Measurements from ENCODE around the gene GPR21.

The GPR21 gene, protein sequence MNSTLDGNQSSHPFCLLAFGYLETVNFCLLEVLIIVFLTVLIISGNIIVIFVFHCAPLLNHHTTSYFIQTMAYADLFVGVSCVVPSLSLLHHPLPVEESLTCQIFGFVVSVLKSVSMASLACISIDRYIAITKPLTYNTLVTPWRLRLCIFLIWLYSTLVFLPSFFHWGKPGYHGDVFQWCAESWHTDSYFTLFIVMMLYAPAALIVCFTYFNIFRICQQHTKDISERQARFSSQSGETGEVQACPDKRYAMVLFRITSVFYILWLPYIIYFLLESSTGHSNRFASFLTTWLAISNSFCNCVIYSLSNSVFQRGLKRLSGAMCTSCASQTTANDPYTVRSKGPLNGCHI

DNA sequence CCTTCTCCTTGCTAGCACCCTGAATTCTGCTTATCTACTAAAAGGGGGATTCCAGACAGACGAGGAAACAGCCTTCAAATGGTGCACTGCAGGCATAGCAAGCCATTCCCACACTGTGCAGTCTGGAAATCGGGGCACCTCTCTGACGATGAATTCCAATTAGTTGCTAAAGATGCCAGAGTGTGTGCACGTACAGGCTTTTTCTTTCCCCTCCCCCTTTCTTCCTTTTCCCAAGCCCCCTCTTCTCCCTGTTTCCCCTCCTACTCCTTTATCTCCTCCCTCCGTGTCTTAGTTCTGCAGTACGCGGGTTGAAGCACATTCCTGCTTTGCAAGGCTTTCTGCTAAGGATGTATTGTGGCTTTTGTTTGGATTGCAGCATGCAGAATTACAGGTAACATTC lies at the start of gene GPR21:
GPR21 (plus strand) TSS at position 316 of the 400 bp plus-strand sequence. CDS start 900 bp downstream, outside the sequence.
- DNase-seq: no peak

DNA sequence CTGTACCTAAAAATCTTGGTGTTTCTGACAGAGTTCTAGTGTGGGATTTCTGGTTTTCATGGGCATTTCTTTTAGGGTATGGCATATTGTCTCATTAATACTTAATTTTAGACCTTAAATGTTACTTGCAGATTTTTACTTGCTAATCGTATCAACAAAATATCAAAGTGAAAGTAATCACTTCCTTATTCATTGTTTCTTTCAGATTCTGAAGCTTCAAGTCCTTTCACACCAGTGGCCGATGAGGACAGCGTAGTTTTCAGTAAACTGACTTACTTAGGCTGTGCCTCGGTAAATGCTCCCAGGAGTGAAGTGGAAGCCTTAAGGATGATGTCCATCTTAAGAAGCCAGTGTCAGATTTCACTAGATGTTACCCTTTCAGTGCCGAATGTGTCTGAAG lies 47.5 kb upstream of the GPR21 start:
- DNase-seq: no peak

DNA sequence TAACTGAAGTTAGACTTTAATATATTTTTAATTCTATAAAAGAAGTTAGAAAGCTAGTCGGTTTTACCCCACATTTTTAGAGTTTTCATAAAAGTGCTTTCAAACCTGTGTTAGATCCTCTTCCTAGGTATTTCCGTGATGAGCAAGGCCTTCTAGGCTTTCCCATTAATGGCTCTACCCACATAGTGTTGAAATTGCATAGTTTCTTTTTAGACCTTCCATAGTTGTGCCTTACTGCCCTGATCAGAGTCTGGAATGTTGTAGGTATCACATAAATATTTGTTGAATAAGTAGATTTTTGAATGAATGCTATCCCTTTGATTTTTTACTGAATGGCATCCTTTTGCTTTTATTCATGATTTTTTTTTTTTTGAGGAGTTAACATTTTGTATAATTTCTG lies 45.3 kb upstream of the GPR21 start:
- no peak for DNase-seq

DNA sequence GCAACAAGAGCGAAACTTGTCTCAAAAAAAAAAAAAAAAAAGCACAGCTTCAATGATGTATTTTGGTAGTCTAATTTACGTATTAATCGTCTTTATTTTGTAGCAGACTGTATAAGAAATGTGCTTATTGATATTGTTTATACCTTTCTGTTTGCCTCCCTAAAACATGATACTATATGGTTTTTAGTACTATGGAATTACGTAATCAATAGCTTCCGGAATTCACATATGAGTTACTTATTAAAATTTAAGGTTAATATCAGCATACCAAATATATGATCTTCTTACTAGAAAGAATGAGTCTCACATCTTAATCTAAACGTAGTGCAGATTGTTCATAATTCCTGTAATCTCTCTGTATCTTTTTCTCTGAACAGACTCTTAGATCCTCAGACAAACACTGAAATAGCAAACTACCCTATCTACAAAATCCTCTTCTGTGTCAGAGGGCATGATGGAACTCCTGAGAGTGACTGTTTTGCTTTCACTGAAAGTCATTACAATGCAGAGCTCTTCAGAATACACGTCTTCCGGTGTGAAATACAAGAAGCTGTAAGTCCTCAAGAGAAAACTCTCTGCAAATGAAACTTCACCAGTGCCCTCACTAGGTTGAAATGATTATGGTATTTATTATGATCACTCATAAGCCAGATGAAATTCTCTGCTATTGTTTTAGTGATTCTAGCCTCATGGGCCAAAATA lies 44.4 kb upstream of the GPR21 start:
- no peak for DNase-seq

DNA sequence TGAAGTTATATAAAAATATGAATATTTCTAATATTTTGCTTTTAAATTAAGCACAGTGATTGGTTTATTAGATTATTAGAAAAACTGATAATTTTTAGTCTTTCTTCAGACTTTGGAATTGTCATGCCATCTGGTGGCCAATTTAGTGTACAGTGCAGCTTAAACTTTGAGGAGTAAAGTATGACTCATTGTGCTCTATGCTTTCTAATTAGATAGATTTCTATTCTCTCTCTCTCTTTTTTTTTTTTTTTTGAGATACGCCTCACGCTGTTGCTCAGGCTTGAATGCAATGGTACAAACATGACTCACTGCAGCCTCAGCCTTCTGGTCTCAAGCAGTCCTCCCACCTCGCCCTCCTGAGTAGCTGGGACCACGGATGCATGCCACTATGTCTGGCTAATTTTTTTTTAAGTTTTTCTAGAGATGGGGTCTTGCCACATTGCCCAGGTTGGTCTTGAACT lies 42.1 kb upstream of the GPR21 start:
- peak; percentile 64 for DNase-seq

DNA sequence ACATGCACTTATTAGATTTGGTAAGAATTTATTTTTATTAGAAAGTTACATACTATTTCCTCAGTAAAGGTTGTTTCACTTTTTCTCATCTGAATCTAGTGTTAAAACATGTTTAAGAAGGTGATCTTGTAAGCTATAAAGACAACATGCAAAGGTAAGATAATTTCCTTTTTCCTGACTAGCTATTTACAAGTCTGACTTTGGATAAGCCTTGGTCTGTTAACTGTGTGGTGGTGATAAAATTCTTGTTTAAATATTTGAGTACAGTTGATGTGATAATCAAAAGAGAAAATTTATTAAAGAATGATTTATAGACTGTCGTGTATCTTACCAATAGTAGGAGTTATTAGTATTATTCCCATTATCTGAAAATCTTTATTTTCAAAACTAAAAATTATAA lies 36.9 kb upstream of the GPR21 start:
- no peak for DNase-seq

DNA sequence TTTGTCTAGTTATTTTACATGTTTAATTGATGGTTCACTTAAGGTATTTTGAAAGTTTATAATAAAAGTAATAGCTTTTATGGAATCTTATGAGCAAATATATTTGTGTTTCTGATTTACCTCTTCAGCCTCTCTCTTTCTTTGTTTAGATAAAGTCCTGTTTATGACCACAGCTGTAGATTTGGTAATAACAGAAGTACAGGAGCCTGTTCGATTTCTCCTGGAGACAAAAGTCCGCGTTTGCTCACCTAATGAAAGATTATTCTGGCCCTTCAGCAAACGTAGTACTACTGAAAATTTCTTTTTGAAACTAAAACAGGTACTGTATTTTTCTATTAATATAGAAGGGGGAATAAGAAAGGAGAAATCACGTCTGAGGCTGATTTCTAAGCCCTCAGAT lies 35.0 kb upstream of the GPR21 start:
- DNase-seq: no peak

DNA sequence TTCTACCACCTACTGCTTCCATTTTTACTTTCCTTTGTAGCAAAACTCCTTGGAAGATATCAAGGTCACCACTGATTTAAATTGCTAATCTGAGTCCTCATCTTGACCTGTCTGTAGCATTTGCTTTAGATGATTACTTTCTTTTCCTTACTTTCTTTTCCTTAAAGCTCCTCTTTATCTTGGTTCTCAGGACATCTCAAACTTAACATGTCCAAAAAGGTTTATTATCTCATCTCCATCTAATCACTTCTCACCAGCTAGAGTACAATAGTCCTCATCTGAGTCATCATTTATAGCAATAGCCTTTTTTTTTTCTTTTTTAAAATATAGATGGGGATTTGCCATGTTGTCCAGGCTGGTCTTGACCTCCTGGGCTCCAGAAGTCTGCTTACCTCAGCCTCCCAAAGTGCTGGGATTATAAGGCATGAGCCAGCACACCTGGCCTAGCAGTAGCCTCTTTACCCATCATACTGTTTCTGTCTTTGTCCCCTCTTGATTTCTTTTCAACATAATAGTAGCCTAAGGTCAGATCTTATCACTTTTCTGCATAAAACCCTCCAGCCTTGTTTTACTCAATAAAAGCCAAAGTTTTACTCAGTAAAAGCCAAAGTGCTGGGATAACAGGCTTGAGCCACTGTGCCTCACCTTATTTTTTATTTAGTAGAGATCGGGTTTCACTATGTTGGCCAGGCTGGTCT lies 32.9 kb upstream of the GPR21 start:
- DNase-seq: peak; percentile 13

DNA sequence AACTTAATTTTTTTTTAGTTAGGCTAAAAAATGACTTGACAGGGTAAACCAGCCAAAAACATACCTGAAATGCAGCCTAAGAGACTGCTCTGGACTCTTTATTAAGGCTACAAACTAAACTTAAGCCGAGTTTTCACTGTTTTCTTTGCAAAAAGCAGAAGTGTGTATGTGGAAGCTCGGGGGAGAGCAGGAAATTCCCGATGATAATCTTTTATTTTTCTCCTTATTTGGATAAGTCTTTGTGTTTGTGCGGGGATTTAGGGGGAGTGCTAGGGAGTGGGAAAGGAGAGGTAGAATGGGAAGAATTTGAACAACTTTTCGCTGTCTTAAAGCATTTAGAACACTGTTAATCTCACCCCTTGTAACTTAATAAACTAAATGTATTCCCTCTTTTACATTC lies 30.7 kb upstream of the GPR21 start:
- peak; percentile 71 for DNase-seq

DNA sequence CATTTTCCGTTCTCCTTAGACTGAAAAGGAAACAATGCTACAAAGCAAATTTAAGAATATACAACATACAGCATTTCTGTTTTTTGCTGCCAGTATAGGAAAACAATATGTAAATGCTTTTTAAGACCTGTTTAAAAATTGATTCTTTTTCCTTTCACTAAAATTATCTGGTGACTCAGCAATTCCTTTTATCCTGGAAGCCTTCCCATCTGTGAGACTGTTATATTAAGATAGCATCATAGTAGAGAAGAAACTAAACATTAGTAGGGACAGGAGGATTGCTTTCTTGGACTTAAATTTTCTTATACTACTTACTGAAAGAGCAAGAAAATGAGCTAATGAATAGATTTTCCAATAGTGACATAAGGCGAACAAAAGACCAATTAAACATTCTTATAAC lies 30.0 kb upstream of the GPR21 start:
- peak; percentile 22 for DNase-seq

DNA sequence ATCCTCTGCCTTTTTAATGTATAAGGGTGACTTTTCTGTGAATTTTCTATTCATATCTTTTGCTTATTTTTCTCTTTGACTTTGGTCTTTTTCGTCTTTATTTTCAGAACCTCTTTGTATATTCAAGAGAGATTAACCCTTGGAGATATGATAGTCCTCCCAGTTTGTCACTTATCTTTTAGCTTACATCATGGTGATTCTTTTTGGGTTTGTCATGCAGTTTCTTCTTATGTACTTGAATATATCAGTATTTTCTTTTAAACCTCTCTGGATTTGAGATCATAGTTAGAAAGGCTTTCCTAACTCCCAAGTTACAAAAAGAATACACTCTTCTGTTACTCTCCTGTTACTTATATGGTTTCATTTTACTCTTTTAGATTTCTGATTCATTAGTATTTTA lies 27.5 kb upstream of the GPR21 start:
- no peak for DNase-seq

DNA sequence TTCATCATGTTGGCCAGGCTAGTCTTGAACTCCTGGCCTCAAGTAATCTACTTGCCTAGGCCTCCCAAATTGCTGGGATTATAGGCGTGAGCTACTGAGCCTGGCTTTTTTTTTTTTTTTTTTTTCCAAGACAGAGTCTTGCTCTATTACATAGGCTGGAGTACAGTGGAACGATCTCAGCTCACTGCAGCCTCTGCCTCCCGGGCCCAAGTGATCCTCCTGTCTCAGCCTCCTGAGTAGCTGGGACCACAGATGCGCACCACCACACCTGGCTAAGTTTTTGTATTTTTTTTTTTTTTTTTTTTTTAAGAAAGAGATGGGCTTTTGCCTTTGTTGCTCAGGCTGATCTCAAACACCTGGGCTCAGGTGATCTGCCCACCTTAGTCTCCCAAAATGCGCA lies 26.2 kb upstream of the GPR21 start:
- DNase-seq: no peak

DNA sequence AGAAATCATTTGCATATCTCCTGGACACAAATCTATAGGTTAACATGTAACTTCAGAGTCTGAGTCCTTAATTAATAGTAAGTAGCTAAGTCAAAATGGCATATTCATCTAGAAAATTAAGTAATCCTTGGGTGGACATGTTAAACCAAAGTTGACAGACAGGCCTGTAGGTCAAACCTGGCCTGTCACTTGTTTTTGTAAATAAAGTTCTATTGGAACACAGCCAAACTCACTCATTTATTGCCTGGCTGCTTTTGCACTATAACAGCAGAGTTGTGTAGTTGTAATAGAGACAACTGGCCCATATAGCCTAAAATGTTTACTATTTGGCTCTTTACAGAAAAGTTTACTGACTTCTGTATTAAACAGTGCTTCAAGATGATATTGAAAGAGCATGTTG lies 24.6 kb upstream of the GPR21 start:
- DNase-seq: no peak

DNA sequence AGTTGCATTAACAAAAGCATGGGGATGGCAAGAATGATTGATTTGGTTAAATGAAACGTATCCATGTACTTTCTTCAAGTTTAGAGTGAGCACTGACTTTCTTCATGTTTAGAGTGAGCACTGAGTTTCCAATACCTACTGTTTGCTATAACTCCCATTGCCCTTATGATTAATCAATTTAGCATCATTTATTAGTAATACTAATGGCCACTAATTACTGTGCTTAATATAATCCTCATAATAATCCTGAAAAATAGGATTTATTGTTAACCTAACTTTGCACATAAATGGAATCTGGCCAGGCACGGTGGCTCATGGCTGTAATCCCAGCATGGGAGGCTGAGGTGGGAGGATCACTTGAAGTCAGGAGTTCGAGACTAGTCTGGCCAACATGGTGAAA lies 22.1 kb upstream of the GPR21 start:
- no peak for DNase-seq

DNA sequence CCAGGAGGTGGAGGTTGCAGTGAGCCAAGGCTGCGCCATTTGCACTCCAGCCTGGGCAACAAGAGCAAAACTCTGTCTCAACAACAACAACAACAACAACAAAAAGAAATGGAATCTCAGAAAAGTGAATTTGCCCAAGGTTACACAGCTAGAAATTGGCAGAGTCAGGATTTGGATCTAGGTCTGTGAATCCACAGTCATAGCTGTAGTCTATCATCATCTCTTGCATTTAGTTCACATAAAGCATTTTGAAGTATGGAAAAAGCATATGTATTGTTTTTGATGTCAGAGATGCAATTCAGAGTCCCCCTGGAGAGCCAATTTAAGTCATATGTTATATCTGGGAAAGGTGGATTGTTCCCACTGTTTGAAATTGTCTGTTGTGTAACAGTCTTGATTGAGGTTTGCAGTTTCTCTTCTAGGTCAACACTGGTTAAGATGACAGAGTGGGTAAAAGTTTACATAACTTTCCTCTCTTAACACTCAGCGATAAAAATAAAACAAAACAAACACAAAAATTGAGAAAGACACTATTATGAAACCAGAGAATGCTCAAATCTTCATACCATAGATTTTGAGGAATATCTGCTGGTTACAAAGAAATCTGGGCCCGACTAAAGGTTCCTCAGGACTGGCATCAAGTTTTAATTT lies 21.5 kb upstream of the GPR21 start:
- DNase-seq: no peak

DNA sequence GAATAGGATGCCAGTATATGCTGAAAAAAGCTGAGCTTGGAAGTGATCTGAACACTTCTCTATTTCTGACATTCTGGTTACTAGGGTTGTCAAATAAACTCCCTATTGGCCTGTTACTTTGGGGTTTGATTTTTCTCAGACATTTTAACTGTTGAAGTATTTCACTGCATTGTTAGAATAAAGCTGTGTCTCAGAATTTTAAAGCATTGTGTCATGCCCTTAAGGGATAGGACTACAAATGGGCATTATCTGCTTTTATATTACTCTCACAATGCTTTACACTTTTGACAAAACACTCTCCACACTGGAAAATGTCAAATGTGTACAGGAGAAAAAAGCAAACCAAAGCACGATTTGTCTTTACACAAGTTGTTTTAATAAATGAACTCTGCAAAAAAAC lies 16.8 kb upstream of the GPR21 start:
- no peak for DNase-seq

DNA sequence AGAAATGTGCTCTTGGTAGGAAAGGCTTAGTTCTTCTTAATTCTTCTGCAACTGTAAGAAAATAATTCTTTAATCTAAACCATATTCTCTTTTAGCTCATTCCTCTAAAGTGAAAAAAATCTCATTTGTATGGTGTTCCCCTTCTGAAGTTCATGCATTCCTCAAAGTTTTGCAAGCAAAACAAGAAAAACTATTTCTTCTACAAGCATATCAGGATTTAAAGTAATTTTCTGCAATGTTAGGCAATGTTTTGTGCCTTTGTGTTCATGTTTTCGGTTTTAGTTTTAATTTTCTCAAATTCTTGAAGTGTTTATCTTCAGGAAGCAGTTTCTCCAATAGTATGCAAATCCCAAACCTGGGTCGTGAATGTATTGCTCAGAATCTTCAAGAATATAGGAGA lies 12.7 kb upstream of the GPR21 start:
- no peak for DNase-seq

DNA sequence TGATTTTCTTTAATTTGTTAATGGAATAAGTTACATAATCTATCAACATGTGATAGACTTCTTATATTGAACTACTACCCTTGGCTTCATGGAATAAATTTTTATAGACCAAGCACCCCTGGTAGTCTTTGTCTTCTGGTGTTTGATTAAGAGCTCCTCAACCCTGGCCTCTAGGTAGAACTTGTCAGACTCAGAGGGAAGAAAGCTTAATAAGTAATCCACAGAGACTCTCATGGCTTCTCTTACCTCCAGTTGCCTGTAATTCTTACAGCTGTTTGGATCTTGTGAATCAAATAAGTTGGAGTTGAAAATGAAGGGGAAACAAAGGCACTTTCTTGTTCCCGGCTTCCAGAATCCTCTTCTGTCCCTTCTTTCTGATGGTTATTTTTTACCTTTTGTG lies 7.0 kb upstream of the GPR21 start:
- no peak for DNase-seq

DNA sequence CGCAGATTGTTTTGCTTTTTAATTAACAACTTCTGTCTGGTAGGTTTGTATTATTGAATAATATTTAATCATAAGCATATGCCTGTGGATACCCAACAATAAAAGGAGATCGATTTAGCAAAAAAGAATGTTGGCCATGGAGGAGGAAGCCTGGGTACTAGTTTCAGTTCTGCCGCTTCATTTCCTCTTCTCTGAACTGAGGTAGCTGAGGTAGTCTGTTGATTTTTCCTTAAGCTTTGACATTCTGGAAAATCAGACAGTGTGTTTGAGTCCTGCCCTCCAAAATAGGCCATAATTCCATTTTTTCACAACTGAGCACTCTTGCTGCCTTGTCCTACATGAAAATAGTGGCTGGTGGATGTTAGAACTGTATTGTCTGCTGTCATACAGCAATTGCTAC lies 6.0 kb upstream of the GPR21 start:
- no peak for DNase-seq

DNA sequence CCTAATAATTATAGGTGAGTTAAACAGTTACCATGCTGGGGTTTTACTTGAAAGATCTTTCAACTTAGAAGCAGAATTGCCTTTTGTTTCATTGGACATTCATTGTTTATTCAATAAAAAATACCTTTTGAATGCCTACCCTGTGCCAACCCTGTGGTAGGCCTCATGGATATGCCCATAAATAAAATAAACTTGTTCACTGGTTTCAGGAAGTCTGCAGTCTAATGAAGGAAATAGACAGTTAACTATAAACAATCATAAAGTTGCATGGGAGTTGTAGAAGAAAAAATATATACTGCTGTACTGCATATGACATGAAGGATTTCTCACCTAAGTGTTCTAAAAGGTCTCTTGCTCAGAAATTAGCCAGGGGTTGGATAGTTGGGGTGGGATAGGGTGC lies 5.3 kb upstream of the GPR21 start:
- no peak for DNase-seq

DNA sequence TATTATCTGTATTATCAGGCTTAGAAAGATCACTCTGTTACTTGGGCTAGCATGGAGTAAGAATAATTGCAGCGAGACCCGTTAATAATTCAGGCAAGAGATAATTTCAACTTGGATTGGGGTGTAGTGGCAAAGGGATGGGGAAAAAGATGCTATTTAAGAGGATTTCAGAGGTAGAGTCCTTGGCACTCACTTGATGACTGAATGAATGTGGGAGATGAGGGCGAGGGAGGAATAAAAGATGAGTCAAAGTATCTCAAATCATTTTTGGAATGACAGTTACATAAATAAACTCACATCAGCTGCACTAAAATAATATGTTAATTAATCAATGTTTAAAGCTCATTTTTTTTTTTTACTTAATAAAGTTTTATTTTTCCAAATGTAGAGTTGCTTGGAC lies 4.5 kb upstream of the GPR21 start:
- DNase-seq: no peak

DNA sequence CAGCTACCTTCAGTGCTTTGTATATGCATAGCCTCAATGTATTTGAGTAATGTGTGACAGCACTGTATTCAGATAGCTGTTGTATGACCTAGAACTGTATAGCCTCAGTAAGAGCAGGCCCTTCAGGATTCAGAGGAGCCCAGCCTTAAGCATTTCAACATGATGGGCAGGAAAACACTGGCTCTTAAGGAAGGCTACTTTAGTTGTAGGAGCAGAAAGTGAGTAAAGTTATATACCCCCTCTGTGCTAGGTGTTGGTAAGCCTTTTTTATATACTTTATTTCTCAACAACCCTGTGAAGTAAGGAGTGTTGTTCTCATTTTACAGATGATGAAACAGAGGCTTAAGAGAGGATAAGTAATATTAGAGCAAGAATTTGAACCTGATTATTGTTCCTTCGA lies 1.5 kb upstream of the GPR21 start:
- DNase-seq: no peak

DNA sequence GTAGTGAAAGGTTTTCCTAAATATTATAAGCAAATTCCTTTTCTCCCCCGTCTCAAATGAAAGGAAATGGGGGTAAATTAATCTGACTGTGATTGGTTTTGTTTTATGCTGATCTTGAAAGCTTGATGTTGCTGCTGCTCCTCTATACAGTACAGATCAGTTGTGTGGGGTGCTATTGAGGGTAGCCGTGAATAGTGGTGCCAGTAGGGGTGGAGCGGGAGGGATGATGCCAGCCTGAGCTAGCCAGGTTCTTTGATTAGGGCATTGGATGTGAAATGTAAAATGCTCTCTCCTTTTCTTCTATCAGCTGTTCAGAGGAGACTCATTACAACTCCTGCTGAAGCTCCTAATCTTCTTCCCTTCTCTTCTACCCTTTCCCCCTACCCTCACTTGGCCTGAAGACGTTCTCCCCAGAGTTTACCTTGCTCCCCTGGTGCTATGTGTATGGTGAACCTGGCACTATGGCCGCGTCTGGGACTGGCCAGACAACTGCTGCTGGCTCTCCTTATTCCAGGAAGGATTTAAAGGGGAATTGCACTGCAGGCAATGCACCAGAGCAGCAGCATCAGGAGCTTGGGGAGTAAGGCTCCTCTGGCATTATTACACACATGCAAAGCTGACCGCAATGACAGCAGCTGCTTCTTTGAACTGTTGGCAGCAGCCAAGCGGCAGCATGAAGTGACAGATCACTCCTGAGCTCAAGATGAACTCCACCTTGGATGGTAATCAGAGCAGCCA lies 566 bp downstream of the GPR21 start:
- DNase-seq: no peak

All from OCI-M1 (cell line).